GM21390 (cell line): ENCODE data around the gene CCR4.
"Not testable (repeated sequence)": the region's sequence is repeated elsewhere in the genome, so short reads cannot be mapped to it uniquely, and the experiment has no call there.

Experiments used
- ATAC-seq: cut with Tn5 transposase; IDR thresholded peaks from one replicate; pipeline ENCODE4 v1.9.1; 2021; ENCODE audit not compliant: unreplicated experiment

CCR4 gene

DNA sequence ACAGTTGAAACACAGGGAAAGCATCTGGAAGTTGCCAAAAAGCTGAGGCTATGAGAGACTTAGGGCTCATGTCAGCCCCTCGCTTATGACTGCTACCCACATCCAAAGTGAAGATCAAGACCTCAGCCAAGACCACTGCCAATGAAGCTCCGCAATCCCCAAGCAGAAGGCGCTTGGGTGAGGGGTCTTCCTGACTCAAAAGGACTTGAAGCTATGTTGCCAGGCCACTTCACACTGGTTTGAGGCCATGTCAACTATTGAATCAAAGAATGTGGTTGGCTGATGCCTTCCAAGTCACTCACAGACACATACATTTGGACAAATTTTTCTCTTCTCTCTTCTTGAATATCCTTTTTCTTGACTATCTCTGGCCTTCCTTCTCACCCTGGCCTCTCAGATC lies 928 bp upstream of the CCR4 start:
- no peak for ATAC-seq

DNA sequence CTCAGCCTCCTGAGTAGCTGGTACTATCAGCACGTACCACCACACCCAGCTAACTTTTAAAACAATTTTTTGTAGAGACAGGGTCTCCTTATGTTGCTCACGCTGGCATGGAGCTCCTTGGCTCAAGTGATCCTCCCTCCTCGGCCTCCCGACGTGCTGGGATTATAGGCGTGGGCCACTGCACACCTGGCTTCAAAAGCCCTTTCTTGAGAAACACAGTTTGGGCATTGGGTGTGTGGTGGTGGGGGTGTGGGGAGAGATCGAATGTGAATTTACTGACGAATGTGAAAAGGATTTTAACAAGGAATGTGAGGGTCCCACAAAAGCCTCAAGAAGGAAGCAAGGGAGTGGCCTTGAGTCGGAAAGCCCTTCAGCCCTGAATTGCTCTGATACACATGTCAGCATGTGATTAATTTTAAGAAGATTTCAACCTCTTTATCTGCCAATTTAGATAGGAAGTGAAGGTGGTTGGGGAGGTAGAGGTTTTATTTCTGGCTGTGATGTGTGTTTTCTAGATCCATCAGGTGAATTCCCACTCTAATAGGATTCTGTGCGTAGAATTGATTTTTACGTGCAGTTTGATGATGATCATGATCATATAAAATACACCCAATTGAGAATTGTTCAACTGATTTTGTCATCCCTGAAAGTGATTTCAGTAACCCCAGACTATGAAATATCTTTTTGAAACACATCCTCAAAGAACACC lies 1.1 kb downstream of the CCR4 start:
- no peak for ATAC-seq

- ATAC-seq: no peak
Measured at GRCh38 chr3:32954506-32954905, 3.1 kb downstream of the CCR4 start.

DNA sequence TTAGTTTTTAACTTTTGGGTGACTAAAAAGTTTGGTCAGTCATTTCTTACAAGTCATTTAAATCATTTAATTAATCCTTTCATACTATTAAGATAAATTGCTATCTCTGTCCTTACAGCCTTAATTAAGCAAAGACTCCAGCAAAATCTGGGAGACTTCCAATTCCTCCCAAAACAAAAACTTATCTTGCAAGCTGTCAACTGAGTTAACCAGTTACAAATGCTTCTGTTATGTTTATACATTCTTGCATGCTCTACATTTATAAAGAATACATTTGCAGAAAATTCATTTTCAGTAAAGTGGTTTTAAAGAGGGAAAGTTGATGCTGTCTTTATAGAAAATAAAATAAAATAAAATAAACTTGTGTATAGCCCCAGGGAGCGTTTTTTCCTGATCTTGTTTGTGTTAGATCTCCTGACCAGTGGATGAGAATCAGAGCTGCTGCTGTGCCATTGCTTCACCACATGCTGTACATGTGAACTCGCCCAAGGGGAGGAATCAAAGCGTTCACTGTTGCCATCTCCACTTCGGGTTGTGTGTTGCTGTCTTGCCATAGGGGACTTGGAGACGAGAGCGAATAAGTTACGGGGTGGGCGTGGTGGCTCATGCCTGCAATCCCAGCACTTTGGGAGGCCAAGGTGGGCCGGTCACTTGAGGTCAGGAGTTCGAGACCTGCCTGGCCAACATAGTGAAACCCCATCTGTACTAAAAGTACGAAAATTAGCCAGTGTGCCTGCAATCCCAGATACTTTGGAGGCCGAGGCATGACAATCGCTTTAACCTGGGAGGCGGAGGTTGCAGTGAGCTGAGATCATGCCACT lies 5.5 kb downstream of the CCR4 start:
- ATAC-seq: no peak

DNA sequence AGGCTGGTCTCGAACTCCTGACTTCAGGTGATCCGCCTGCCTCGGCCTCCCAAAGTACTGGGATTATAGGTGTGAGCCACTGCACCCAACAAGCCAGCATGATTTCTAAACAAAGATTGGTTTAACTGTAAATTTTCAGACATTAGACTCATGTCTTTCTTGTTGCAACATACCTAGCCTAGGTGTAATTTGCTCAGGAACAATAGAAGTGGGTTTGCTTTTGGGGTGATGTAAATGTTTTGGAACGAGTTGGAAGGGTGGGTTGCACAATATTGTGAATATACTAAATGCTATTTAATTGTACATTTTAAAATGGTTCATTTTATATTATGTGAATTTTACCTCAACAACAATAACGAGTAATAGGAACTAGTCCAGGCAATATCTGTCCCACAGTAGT lies 7.1 kb downstream of the CCR4 start:
- ATAC-seq: no peak

DNA sequence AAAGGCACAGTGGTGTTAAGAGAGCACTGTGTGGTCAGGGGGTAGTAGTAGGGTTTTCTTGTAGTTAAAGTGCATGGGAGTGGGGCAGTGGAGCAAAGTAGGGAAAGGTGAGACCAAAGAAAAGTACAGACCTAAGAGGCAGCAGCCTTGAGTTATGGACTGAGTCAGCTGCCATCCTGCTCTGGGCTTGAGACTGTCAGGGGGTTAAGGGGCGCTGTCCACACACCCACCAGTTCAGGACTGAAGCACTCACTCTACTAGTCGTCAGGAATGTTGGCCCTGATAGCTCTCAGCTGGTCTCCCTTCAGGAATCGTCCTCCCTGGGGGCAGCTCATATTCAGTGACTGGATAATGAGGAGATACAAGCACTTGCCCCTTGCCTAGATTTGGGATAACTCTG lies 7.9 kb downstream of the CCR4 start:
- ATAC-seq: no peak

GRCh38 chr3:32960404-32961170 lies 9.1 kb downstream of the CCR4 start:
- peak; percentile 76 for ATAC-seq

DNA sequence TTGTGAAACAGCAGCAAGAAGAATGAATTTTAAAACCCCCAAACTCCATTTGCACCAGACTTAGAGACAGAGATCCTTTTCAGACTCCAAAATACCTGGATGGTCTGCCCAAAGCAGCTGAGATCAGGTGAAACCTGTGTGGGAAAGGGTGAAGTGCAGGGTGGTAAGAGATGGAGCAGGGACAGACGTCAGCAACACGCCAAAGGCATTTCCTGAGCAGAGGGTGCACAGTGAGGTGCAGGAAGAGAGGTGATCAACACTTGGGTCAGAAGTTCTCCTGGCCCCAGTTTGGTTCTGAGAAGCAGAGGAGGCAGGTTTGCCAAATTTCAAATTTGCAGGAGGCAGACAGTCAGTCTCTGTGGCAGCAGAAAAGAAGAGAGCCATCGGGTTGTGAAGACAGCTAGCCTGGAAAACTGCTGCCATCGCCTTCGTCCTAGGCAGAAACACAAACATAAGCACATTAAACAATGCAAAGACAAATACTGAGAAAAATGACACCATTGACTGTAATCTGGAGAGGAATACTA lies 9.8 kb downstream of the CCR4 start:
- ATAC-seq: no peak

GRCh38 chr3:32963871-32964270 lies 12.4 kb downstream of the CCR4 start:
- ATAC-seq: no peak

DNA sequence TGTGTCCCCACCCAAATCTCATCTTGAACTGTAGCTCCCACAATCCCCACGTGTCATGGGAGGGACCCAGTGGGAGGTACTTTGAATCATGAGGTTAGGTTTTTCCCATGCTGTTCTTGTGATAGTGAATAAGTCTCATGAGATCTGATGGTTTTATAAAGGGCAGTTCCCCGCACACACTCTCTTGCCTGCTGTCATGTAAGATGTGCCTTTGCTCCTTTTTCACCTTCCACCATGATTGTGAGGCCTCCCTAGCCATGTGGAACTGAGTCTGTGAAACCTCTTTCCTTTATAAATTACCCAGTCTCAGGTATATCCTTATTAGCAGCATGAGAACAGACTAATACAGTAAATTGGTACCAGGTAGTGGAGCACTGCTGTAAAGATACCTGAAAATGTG lies 13.3 kb downstream of the CCR4 start:
- not testable (repeated sequence) for ATAC-seq

DNA sequence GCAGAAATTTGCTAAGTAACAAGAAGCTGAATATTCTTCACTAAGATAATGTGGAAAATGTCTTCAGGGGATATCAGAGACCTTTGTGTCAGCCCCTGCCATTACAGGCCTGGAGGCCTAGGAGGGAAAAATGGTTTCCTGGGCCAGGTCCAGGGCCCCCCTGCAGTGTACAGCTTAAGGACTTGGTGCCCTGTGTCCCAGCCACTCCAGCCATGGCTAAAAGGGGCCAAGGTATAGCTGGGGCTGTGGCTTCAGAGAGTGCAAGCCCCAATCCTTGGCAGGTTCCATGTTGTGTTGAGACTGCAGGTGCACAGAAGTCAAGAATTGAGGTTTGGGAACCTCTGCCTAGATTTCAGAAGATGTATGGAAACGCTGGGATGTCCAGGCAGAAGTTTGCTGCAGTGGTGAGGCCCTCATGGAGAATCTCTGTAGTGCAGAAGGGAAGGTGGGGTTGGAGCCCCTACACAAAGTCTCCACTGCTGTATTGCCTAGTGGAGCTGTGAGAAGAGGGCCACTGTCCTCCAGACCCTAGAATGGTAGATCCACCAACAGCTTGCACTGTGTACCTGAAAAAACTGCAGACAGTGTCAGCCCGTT lies 14.3 kb downstream of the CCR4 start:
- ATAC-seq: not testable (repeated sequence)

DNA sequence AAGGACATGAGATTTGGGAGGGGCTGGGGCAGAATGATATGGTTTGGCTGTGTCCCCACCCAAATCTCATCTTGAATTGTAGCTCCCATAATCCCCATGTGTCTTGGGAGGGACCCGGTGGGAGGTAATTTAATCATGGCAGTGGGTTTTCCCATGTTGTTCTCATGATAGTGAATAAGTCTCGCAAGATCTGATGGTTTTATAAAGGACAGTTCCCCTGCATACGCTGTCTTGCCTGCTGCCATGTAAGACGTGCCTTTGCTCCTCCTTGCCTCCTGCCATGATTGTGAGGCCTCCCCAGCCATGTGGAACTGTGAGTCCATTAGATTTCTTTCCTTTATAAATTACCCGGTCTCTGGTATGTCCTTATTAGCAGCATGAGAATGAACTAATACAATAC lies 15.2 kb downstream of the CCR4 start:
- not testable (repeated sequence) for ATAC-seq

DNA sequence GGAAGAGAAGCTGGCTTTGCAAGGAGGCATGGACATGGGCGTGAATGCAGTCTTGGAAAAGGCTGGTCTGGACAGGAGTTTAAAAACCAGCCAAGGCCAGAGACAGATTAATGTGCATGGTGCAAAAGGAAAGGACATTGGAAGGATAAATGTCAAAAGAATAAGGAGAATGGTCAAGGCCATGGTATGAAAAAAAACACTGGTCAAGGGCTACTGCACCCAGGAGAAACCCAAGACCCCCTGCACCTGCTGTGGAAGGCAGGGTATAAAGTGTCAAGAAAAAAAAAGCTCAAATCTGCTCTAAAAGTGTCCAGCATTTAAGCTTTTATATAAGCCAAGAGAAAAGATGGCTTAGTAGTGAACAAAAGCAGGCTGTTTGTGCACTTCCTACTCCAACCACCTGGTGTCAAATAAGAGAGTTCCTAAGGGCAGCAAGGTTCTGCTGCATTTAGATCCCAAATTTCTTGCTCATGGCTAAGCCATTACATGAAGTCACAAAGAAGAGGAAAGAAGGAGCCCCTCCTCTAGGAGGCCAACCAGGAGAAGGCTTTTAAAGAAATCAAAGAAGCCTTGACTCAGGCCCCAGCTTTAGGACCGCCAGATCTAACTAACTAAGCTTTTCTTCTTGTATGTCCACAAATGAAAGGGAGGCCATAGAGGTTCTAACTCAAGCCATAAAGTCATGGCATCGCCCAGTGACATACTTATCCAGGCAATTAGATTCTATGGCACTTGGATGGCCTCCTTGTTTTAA lies 16.9 kb downstream of the CCR4 start:
- ATAC-seq: no peak

GRCh38 chr3:32968920-32969389 lies 17.5 kb downstream of the CCR4 start:
- no peak for ATAC-seq

- ATAC-seq: no peak
Measured at GRCh38 chr3:32969656-32970055, 18.2 kb downstream of the CCR4 start.

GRCh38 chr3:32971291-32971690 lies 19.8 kb downstream of the CCR4 start:
- not testable (repeated sequence) for ATAC-seq

DNA sequence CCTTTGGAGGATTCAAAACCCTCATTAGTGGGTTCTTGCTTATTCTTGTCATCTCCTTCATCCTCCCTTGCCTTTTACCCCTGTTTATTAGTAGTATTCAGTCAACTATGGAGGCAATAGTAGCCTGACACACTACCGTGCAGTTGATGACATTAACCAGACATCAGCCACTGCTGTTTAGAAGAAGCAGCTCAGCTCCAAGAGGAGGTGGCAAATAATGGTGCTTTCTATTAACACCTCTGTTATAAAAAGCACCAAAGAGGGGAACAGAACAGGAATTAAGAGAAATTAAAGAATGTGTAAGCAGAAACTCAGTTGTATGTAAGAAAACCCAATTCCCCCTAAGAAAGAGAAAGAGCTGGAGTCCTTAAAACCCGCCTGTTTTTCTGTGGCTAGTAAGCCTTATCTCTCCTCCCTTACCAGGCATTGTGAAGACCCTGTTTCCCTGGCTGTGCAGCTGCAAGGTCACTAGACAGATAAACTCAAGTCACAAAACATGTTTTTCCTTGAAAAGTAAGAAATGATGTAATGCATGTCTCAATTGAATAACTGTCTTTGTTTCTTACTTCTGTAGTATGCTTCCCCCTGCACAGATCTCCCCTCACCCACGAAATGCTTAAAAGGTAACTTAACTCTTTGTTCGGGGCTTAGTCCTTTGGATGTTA lies 21.2 kb downstream of the CCR4 start:
- no peak for ATAC-seq

GRCh38 chr3:32973982-32974381 lies 22.5 kb downstream of the CCR4 start:
- ATAC-seq: peak; percentile 84

- no peak for ATAC-seq
Measured at GRCh38 chr3:32975891-32976595, 24.6 kb downstream of the CCR4 start.
